DND-41 (cell line): ENCODE data around the gene GYPB.
"Not testable (repeated sequence)": the region's sequence is repeated elsewhere in the genome, so short reads cannot be mapped to it uniquely, and the experiment has no call there.

ENCODE experiments used
- EZH2 ChIP-seq: IDR thresholded peaks from 3 replicates; pipeline ENCODE4 v1.6.1; 2012; ENCODE audit warnings: borderline replicate concordance, low read depth, mild to moderate bottlenecking, moderate library complexity, low read length, inconsistent platforms; ENCODE audit not compliant: severe bottlenecking
- TF ChIP-seq, protein P1 (sequence below): IDR thresholded peaks from 2 replicates; pipeline ENCODE4 v1.5.1; 2012; ENCODE audit warnings: borderline replicate concordance, low read length, moderate library complexity, mild to moderate bottlenecking; ENCODE audit not compliant: poor library complexity, severe bottlenecking; ENCODE audit errors: extremely low read depth

DNA sequence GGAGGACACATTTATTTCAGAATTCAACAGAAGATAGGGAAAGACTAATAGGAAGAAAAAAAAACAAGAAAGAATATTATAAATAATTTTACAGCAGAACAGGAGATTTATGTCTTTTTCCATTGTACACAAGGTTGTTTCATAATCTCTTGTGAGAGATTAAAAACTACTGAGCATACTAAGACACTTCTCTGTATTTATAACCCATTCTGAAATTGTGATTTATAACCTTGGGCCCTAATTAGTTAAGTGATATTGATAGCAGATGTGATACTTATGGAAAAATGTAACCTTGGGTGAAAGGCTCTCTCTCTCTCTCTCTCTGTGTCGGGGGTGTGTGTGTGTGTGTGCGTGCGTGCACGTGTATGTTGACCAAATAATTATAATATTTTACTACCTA lies 12.7 kb upstream of the GYPB start:
- TF ChIP-seq, protein P1, sequence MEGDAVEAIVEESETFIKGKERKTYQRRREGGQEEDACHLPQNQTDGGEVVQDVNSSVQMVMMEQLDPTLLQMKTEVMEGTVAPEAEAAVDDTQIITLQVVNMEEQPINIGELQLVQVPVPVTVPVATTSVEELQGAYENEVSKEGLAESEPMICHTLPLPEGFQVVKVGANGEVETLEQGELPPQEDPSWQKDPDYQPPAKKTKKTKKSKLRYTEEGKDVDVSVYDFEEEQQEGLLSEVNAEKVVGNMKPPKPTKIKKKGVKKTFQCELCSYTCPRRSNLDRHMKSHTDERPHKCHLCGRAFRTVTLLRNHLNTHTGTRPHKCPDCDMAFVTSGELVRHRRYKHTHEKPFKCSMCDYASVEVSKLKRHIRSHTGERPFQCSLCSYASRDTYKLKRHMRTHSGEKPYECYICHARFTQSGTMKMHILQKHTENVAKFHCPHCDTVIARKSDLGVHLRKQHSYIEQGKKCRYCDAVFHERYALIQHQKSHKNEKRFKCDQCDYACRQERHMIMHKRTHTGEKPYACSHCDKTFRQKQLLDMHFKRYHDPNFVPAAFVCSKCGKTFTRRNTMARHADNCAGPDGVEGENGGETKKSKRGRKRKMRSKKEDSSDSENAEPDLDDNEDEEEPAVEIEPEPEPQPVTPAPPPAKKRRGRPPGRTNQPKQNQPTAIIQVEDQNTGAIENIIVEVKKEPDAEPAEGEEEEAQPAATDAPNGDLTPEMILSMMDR = not testable (repeated sequence)
- not testable (repeated sequence) for TF ChIP-seq EZH2
